ENCODE results near the gene PRDM10. TPM values are rescaled to one million over a fixed set of nuclear protein-coding genes. Genes with fewer than 3 reads are reported as not detected.

Gene PRDM10
- total and polyA plus RNA-seq, 10 of the 15 experiments (the other 5 are each of a cell fraction or from before 2014, with no cell fraction given): 0.93 to 6.2 (median 4.1) TPM

GRCh38 chr11:129929721-129930120, 72.9 kb downstream of the PRDM10 start:
- in situ Hi-C loops (cut with MboI): no loop called here

More at GRCh38 chr11:129929721-129930120, 72.9 kb downstream of the PRDM10 start:
- Histone ChIP-seq H3K4me1 (ENCODE audit: control insufficient read depth, insufficient read depth, low read length) (no peaks in the 10 kb centered on the region), H3K9ac (ENCODE audit: control insufficient read depth, insufficient read depth, low read length) (no peak overlapping the region), H2AFZ (ENCODE audit: control insufficient read depth, low read depth, low read length) (no peak overlapping the region), H4K20me1 (ENCODE audit: control insufficient read depth, insufficient read depth) (no peaks in the 10 kb centered on the region), H3K27ac (ENCODE audit: control insufficient read depth, insufficient read depth) (no peak overlapping the region), H3K79me2 (ENCODE audit: control insufficient read depth, insufficient read depth, low read length) (no peaks in the 10 kb centered on the region), H3K27me3 (replicated peaks in 1 of 2; ENCODE audit: control insufficient read depth in 2 of 2, insufficient read depth in 2 of 2, low read length in 1 of 2) (no peaks in the 10 kb centered on the region), H3K4me2 (ENCODE audit: control insufficient read depth, insufficient read depth) (no peak overlapping the region), H3K9me3 (replicated peaks; ENCODE audit: control insufficient read depth, insufficient read depth, low read length) (no peaks in the 10 kb centered on the region), H3K36me3 (ENCODE audit: control insufficient read depth in 2 of 2, insufficient read depth in 2 of 2, low read length in 1 of 2) (no peaks in the 10 kb centered on the region; a peak in 2 of 4 replicates), H3K4me3 (no peak overlapping the region)
- POLR2A ChIA-PET: interaction anchor here (1.5 kb wide), 1 partner anchor 8 kb away, joined by 3 read pairs; no protein-coding TSS in a partner anchor
- CTCF ChIA-PET: interaction anchor here (0.5 to 14.3 kb wide), 3 partner anchors 18 to 201 kb away, joined by 3 to 400 read pairs (median 4); no protein-coding TSS in a partner anchor
- SMC1A ChIA-PET (ENCODE audit: uncharacterized antibody, unreplicated experiment): interaction anchor here (0.7 to 1.2 kb wide), 2 partner anchors 75 to 203 kb away, joined by 3 read pairs; no protein-coding TSS in a partner anchor
- TF ChIP-seq CUX1 (IDR thresholded peaks at IDR 0.05; ENCODE audit: insufficient replicate concordance, low read depth, low read length): no peak
- TF ChIP-seq ATF2 (IDR thresholded peaks at IDR 0.05; ENCODE audit: low read length): no peak
- TF ChIP-seq ZNF384 (IDR thresholded peaks at IDR 0.05; ENCODE audit: borderline replicate concordance, low read depth, low read length): no peak
- no peak for TF ChIP-seq BRCA1 (IDR thresholded peaks at IDR 0.05; ENCODE audit: low read depth, low read length)
- 75% methylated on average over 2 of the region's 2 CpGs for WGBS (ENCODE audit: insufficient coverage, insufficient replicate concordance, low lambda C conversion rate, missing lambda C conversion rate)
- no peak for FAIRE-seq
- no peak for DNase-seq (ENCODE audit: low read depth, low spot score)
- intact Hi-C loops (cut with micrococcal nuclease; ENCODE audit: unreplicated experiment): no loop called here
- no peak for ATAC-seq
- BruUV-seq (replicated peaks): no TSS peak
- RAD21 ChIA-PET (ENCODE audit: unreplicated experiment): interaction anchor here (10.8 kb wide), 1 partner anchor 202 kb away, joined by 209 read pairs; no protein-coding TSS in a partner anchor

Measured in GM12878 (cell line).